NCI-H524 treated with DMSO at 0.1 percent for 48 hours (cell line): ENCODE measurements around the gene FUT8.
"Not testable (repeated sequence)": the region's sequence is repeated elsewhere in the genome, so short reads cannot be mapped to it uniquely, and the experiment has no call there.

Source experiments
- DNase-seq: peaks from one replicate; lab custom pipeline; 2025; lab: John Stamatoyannopoulos, UW

FUT8 gene

GRCh38 chr14:65453807-65454480, 41.4 kb downstream of the FUT8 start:
- DNase-seq: no peak

GRCh38 chr14:65456247-65456646, 43.7 kb downstream of the FUT8 start:
- no peak for DNase-seq

- peak; percentile 68 for DNase-seq
These were observed 49.2 kb downstream of the FUT8 start for GRCh38 chr14:65461730-65462129.

GRCh38 chr14:65462411-65462810, 49.9 kb downstream of the FUT8 start:
- DNase-seq: no peak

GRCh38 chr14:65465584-65465983, 53.1 kb downstream of the FUT8 start:
- DNase-seq: peak; percentile 59

GRCh38 chr14:65467926-65468325, 55.4 kb downstream of the FUT8 start:
- DNase-seq: not testable (repeated sequence)

- DNase-seq: no peak
These were observed 57.4 kb downstream of the FUT8 start for GRCh38 chr14:65469903-65470302.

GRCh38 chr14:65470404-65470880, 57.9 kb downstream of the FUT8 start:
- no peak for DNase-seq

GRCh38 chr14:65471038-65471878, 58.7 kb downstream of the FUT8 start:
- DNase-seq: no peak

- peak; percentile 64 for DNase-seq
These were observed 59.7 kb downstream of the FUT8 start for GRCh38 chr14:65472189-65472588.

GRCh38 chr14:65476273-65476941, 63.9 kb downstream of the FUT8 start:
- no peak for DNase-seq

- no peak for DNase-seq
These were observed 64.4 kb downstream of the FUT8 start for GRCh38 chr14:65476942-65477318.

- no peak for DNase-seq
These were observed 65.5 kb downstream of the FUT8 start for GRCh38 chr14:65478017-65478416.

- DNase-seq: no peak
These were observed 66.1 kb downstream of the FUT8 start for GRCh38 chr14:65478596-65478995.

GRCh38 chr14:65479386-65479785, 66.9 kb downstream of the FUT8 start:
- DNase-seq: no peak

GRCh38 chr14:65482757-65483438, 70.4 kb downstream of the FUT8 start:
- DNase-seq: no peak

- no peak for DNase-seq
These were observed 71.1 kb downstream of the FUT8 start for GRCh38 chr14:65483647-65484046.

- no peak for DNase-seq
These were observed 73.0 kb downstream of the FUT8 start for GRCh38 chr14:65485516-65485915.

GRCh38 chr14:65486863-65487262, 74.3 kb downstream of the FUT8 start:
- no peak for DNase-seq

GRCh38 chr14:65487783-65488494, 75.4 kb downstream of the FUT8 start:
- no peak for DNase-seq

- no peak for DNase-seq
These were observed 78.7 kb downstream of the FUT8 start for GRCh38 chr14:65491274-65491673.

GRCh38 chr14:65492266-65492665, 79.7 kb downstream of the FUT8 start:
- no peak for DNase-seq
